ENCODE data around the gene ACSL5. TPM values are rescaled to one million over a fixed set of nuclear protein-coding genes. Genes with fewer than 3 reads are reported as not detected.

Gene ACSL5
- total RNA-seq, 1 experiment from 2014 or later, result not detected

DNA sequence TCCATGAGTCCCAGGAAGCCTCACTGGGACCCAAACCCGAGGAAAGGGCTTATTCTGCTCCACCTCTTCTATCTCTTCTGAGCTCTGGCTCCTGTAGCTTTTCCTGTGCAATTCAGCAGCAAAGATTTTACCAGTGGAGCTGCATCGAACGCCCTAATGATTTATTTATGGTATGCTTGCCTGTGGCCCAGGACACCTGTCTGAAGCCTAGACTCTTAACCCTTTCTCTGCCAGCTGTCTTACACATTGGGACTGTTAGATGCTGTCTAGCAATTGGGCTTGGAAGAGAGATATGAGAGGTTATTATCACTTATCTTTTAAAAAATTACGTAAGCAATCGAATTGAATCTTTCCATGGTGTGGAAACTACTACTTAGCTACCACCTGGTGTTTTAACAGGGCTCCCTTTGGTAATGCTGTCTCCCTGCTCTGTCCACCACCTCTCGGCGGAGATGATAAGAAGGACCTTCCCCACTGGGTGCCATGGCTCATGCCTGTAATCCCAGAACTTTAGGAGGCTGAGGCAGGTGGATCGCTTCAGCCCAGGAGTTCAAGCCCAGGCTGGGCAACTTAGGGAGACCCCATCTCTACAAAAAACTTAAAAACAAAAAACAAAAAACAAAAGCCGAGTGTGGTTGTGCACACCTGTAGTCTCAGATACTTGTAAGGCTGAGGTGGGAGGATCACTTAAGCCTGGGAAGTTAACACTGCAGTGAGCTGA is 8.8 kb downstream of the ACSL5 start:
- no peaks in the 10 kb centered on the region for H3K79me2 ChIP-seq (ENCODE audit: insufficient read depth, low read length)
- Mint-ChIP-seq H3K4me3 (no peak overlapping the region), H3K27me3 (ENCODE audit: low read depth) (no peaks in the 10 kb centered on the region), H3K27ac (no peak overlapping the region), H3K9me3 (no peaks in the 10 kb centered on the region; a peak in 1 of 5 replicates), H3K4me1 (no peaks in the 10 kb centered on the region), H3K36me3 (ENCODE audit: insufficient read depth in 1 of 3, low read depth in 3 of 3) (no peaks in the 10 kb centered on the region)
- H3K9me3 ChIP-seq (ENCODE audit: control insufficient read depth, low read depth, low read length), result no peaks in the 10 kb centered on the region
- no peak overlapping the region for H2AFZ ChIP-seq (ENCODE audit: low read length)
- no peak overlapping the region for H3K4ac ChIP-seq (ENCODE audit: low read depth, low read length)
- no peak overlapping the region for H3K56ac ChIP-seq (ENCODE audit: insufficient read length, low read depth, low read length)
- H3K79me1 ChIP-seq (ENCODE audit: insufficient read depth, low read depth, low read length, poor library complexity, severe bottlenecking), result no peaks in the 10 kb centered on the region
- no peak overlapping the region for H4K5ac ChIP-seq (ENCODE audit: insufficient read length, low read depth, low read length)
- H3K9ac ChIP-seq (ENCODE audit: extremely low read depth, insufficient read length, low read length), result no peak overlapping the region
- no peak overlapping the region for H4K91ac ChIP-seq (ENCODE audit: insufficient read length, low read depth, low read length)
- H2BK120ac ChIP-seq (ENCODE audit: low read depth, low read length, poor library complexity, severe bottlenecking), result no peak overlapping the region
- H3K23ac ChIP-seq (ENCODE audit: insufficient read length, low read depth, low read length), result no peak overlapping the region
- no peak overlapping the region for H2BK12ac ChIP-seq (ENCODE audit: insufficient read length, low read depth, low read length)
- TF ChIP-seq, protein P1, sequence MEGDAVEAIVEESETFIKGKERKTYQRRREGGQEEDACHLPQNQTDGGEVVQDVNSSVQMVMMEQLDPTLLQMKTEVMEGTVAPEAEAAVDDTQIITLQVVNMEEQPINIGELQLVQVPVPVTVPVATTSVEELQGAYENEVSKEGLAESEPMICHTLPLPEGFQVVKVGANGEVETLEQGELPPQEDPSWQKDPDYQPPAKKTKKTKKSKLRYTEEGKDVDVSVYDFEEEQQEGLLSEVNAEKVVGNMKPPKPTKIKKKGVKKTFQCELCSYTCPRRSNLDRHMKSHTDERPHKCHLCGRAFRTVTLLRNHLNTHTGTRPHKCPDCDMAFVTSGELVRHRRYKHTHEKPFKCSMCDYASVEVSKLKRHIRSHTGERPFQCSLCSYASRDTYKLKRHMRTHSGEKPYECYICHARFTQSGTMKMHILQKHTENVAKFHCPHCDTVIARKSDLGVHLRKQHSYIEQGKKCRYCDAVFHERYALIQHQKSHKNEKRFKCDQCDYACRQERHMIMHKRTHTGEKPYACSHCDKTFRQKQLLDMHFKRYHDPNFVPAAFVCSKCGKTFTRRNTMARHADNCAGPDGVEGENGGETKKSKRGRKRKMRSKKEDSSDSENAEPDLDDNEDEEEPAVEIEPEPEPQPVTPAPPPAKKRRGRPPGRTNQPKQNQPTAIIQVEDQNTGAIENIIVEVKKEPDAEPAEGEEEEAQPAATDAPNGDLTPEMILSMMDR (conservative IDR thresholded peaks at IDR 0.05), result no peak
- no peaks in the 10 kb centered on the region for H3K23me2 ChIP-seq (ENCODE audit: insufficient read length, low read depth, low read length, poor library complexity, severe bottlenecking)
- no peak for DNase-seq
- no peaks in the 10 kb centered on the region for H4K20me1 ChIP-seq (ENCODE audit: control insufficient read depth, insufficient read depth, insufficient read length)
- no peak overlapping the region for H3K4me2 ChIP-seq (ENCODE audit: insufficient read depth, insufficient read length, low read length)
- no peaks in the 10 kb centered on the region for H3K27me3 ChIP-seq (ENCODE audit: insufficient read depth, low read length)
- H3K14ac ChIP-seq (ENCODE audit: insufficient read depth, low read length), result no peak overlapping the region
- H4K8ac ChIP-seq (replicated peaks; ENCODE audit: insufficient read length, low read depth, low read length), result no peak overlapping the region
- no peak overlapping the region for H2BK20ac ChIP-seq (ENCODE audit: low read depth, low read length, poor library complexity, severe bottlenecking)
- H2AK5ac ChIP-seq (ENCODE audit: insufficient read length, low read length), result no peak overlapping the region
- no CpG with 5 or more reads among the region's 9 CpGs for WGBS (ENCODE audit: extremely low coverage, insufficient read length, low lambda C conversion rate)
- H3K18ac ChIP-seq (ENCODE audit: insufficient read length, low read depth, low read length), result no peak overlapping the region
- H3K27ac ChIP-seq (ENCODE audit: insufficient read length, low read depth, low read length), result no peak overlapping the region
- H2BK15ac ChIP-seq (ENCODE audit: low read depth, low read length), result no peak overlapping the region
- H2BK5ac ChIP-seq (ENCODE audit: insufficient read length, low read length), result no peak overlapping the region
- no peak overlapping the region for H3T11ph ChIP-seq (ENCODE audit: low read length)
- H3K4me1 ChIP-seq (ENCODE audit: insufficient read depth, low read length), result no peaks in the 10 kb centered on the region

Measured in H9 (cell line).